CD4-positive, alpha-beta T cell treated with Interleukin-21 for 1 hour (primary cell): ENCODE data around the gene CLPX.
"Not testable (repeated sequence)": the region's sequence is repeated elsewhere in the genome, so short reads cannot be mapped to it uniquely, and the experiment has no call there.

Experiments
- DNase-seq: peaks from one replicate; pipeline ENCODE4 v3.0.0-alpha.2; 2020

CLPX gene

GRCh38 chr15:65204931-65205660 is 20.0 kb upstream of the CLPX start:
- no peak for DNase-seq

DNA sequence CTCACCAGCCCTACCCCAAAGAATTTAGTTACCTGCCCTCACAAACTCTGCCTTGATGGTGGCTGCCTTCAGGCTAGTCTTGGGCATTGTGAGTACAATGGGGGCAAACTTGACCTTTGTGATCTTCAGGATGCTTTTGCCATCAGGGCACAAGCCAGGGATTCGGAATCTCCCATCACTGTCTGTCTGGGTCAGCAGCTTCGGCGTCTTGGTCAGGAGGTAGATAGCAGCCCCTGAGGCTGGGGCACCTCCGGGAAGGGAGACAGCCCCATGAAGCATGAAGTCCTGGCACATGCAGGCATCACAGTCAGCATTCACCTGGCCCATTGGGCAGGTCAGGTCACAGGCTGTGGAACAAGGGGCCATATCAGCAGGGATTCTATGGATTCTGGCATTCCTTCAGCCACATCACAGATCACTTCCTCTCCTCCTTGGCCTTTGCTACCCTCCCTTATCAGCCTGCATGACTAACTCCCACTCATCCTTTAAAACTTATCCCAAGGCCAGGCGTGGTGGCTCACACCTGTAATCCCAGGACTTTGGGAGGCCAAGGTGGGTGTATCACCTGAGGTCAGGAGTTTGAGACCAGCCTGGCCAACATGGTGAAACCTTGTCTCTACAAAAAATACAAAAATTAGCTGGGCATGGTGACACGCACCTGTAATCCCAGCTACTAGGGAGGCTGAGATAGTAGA is 19.2 kb upstream of the CLPX start:
- no peak for DNase-seq

GRCh38 chr15:65201918-65202317 is 16.8 kb upstream of the CLPX start:
- no peak for DNase-seq

GRCh38 chr15:65198571-65198970 is 13.4 kb upstream of the CLPX start:
- no peak for DNase-seq

- no peak for DNase-seq
Observed at GRCh38 chr15:65197337-65197645, 12.1 kb upstream of the CLPX start.

DNA sequence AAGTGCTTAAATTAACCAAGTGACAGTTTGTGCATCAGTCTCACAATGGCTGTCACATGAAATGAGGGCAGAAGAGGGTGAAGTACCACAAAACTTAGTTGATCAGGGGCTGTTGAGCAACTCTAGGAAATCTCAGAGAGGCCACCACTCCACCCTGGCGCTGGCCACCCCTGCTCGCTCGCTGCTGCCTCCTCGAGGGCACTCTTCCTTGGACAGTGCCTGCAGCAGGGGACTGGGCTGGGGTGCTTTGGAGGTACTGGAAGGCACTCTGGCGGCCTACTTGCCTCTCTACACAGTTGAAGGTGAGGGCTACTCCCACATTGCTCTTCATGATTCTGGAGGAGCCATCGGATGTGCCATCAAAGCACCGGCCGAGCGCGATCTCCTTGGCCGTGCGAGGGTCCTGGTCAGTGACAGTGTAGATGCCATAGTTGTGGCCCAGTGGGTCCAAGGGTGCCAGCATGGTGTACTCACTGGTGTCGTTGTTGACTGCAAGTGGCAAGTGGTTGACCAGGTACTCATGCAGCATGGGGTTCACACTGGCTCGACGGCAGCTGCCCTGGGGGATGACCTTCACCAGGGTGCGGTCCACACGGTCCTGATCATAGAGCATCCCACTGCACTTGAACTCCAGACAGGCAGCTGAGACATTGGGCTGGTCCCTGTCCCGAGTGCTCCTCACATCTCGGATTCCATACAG is 11.6 kb upstream of the CLPX start:
- DNase-seq, result no peak

- DNase-seq, result no peak
Observed at GRCh38 chr15:65195548-65195923, 10.4 kb upstream of the CLPX start.

DNA sequence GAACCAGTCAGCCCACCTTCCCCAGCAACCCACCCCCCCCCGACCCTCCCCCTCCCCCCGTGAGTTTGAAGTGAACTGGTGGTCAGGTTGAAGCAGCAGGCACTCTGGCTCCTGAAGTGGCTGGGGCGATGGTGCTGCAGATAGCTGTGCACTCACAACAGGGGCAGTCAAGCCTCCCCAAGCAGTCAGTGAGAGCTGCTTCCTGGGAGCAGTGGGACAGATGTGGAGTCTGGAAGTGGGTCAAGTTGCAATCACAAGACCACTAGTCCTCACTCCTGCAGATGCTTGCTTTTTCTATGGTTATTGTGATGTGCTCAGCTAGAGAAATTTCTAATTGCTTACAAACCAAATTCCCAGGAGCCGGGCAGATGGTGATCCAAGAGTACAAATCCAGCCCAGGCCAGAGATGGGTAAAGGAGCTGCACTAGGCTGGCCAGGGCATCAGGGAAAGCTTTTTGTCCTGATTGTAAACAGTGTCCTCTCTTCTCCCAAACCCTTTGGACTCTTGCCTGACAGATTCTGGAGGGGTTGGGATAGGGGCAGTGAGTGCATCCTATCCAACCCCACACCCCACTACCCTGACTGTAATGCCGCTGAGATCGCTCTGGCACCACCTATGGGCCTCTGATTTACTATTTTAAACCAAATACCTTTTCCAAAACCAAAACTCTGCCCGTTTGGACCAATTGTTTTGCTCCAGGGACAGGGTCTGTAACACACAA is 9.8 kb upstream of the CLPX start:
- no peak for DNase-seq

- no peak for DNase-seq
Observed at GRCh38 chr15:65192016-65192415, 6.9 kb upstream of the CLPX start.

- peak; percentile 26 for DNase-seq
Observed at GRCh38 chr15:65189102-65189740, 4.1 kb upstream of the CLPX start.

- DNase-seq, result not testable (repeated sequence)
Observed at GRCh38 chr15:65188472-65188871, 3.3 kb upstream of the CLPX start.

- peak; percentile 39 for DNase-seq
Observed at GRCh38 chr15:65184305-65184867, 756 bp downstream of the CLPX start.

GRCh38 chr15:65183865-65184159 is 1.3 kb downstream of the CLPX start:
- no peak for DNase-seq

DNA sequence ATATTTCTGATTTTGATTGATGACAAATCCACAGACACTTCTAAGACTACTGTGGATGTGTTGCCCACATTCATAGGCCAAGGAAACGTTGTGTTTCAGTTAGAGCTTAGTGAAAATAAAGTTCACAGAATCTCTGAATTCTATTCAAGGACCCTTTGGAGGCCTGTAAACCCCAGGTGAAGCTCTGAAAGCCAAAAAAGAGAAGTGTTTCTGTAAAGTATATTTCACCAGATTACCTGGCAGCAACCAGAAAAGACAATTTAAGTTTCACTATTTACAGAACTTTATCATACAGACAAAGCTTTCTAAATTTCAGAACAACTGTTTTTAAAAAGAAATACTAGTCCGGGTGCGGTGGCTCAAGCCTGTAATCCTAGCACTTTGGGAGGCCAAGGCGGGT is 2.6 kb downstream of the CLPX start:
- no peak for DNase-seq

GRCh38 chr15:65181582-65182353 is 3.4 kb downstream of the CLPX start:
- not testable (repeated sequence) for DNase-seq

DNA sequence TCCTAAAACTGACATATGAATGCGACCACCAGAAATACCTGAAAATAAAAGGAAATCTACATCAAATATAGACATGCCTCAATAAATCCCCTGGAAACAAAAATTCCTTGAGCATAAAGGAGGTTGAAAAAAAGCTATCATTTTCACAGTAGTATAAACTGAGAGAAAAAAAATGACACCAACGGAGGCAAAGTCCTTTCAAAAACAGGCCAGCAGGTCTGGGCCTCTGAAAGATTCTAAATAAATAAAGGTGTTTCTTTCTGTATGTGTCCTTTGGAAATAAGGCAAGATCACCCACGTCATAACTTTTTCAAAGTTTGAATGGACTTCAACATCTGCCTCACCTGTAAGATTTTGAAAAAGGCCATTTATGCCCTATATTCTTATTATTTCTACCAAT is 5.0 kb downstream of the CLPX start:
- no peak for DNase-seq

GRCh38 chr15:65177901-65178300 is 7.2 kb downstream of the CLPX start:
- no peak for DNase-seq

GRCh38 chr15:65176056-65176455 is 9.1 kb downstream of the CLPX start:
- DNase-seq, result no peak

- DNase-seq, result no peak
Observed at GRCh38 chr15:65175511-65175910, 9.6 kb downstream of the CLPX start.

DNA sequence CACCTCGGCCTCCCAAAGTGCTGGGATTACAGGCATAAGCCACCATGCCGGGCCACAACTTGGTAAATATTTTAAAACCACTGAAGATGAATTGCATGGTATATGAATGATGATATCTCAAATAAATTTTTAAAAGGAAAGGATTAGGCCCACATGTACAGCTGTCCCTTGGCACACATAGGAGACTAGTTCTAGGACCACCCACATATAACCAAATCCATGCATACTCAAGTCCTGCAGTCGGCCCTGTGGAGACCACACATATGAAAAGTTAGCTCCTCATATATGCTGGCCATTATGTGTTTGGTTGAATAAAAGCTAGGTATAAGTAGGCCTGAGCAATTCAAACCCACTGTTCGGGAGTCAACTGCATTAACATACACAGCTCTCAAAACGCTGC is 10.6 kb downstream of the CLPX start:
- no peak for DNase-seq

DNA sequence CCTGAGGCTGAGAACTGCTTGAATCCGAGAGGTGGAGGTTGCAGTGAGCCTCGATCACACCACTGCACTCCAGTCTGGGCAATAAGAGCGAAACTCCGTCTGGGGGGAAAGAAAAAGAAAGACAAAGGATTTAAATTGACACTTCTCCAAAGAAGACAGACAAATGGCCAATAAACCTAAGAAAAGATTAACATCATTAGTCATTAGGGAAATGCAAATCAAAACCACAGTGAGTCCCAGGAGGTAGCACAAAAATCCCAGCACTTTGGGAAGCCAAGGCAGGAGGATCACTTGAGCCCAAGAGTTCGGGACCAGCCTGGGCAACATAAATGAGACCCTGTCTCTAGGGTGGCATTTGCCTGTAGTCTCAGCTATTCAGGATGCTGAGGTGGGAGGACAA is 12.6 kb downstream of the CLPX start:
- DNase-seq, result no peak

GRCh38 chr15:65171428-65171827 is 13.7 kb downstream of the CLPX start:
- DNase-seq, result no peak
